Measurements from ENCODE around the gene LGALS7.

The LGALS7 gene

DNA sequence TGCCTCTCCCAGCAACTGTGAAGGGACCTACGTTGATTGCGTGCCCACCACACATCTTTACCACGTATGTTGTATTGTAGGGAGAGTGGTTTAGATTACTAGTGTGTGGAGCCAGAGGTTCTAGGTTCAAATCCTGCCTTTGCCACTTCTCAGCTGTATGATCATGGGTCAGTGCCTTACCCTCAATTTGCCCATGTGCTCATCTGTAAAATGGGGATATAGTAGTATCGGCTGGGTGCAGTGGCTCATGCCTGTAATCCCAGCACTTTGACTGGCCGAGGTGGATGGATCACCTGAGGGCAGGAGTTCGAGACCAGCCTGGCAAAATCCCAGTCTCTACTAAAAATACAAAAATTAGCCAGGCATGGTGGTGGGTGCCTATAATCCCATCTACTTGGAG lies 40.0 kb upstream of the LGALS7 start:
- TF ChIP-seq RAD21 (IDR thresholded peaks at IDR 0.05; ENCODE audit: low read depth) (no peak), CREB1 (IDR thresholded peaks at IDR 0.05; ENCODE audit: low read depth) (no peak), EP300 (IDR thresholded peaks at IDR 0.05; ENCODE audit: borderline replicate concordance) (no peak), TEAD4 (IDR thresholded peaks at IDR 0.05) (no peak), NFIC (IDR thresholded peaks at IDR 0.05) (no peak)
- TF ChIP-seq, protein P1, sequence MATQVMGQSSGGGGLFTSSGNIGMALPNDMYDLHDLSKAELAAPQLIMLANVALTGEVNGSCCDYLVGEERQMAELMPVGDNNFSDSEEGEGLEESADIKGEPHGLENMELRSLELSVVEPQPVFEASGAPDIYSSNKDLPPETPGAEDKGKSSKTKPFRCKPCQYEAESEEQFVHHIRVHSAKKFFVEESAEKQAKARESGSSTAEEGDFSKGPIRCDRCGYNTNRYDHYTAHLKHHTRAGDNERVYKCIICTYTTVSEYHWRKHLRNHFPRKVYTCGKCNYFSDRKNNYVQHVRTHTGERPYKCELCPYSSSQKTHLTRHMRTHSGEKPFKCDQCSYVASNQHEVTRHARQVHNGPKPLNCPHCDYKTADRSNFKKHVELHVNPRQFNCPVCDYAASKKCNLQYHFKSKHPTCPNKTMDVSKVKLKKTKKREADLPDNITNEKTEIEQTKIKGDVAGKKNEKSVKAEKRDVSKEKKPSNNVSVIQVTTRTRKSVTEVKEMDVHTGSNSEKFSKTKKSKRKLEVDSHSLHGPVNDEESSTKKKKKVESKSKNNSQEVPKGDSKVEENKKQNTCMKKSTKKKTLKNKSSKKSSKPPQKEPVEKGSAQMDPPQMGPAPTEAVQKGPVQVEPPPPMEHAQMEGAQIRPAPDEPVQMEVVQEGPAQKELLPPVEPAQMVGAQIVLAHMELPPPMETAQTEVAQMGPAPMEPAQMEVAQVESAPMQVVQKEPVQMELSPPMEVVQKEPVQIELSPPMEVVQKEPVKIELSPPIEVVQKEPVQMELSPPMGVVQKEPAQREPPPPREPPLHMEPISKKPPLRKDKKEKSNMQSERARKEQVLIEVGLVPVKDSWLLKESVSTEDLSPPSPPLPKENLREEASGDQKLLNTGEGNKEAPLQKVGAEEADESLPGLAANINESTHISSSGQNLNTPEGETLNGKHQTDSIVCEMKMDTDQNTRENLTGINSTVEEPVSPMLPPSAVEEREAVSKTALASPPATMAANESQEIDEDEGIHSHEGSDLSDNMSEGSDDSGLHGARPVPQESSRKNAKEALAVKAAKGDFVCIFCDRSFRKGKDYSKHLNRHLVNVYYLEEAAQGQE (IDR thresholded peaks at IDR 0.05; ENCODE audit: low read depth), result no peak

DNA sequence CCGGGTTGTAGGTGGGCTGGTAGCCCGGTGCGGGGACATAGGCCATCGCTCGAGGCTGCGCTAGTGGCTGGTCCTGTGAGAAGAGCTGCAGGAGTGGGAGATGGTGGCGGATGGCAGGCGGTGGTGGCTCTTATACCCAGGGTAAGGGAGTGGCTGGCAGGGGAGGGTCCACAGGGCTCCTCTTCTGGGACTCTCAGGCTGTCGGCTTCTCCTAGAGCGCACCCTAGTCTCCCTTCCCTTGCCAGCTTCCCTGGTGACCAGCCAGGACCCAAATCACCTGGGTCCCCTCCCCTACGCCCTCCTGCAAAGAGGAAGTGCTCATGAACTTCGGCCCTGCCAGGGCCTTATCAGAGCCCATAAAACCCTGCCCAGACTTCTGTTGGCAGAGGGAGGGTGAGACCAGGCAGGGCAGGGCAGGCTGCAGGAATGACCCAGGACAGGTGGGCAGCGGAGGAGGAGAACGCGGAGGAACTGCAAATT lies 39.6 kb upstream of the LGALS7 start, which contains the start of gene LGALS4:
Gene LGALS4, minus strand, starts transcription at position 105 of the 480 bp plus-strand sequence. Its CDS starts 59 bp downstream, at position 46.
- no peak for TF ChIP-seq YY1 (IDR thresholded peaks at IDR 0.05; ENCODE audit: low read depth)
- TF ChIP-seq, protein P1 (IDR thresholded peaks at IDR 0.05; ENCODE audit: low read depth), result no peak
- TF ChIP-seq, protein P2, sequence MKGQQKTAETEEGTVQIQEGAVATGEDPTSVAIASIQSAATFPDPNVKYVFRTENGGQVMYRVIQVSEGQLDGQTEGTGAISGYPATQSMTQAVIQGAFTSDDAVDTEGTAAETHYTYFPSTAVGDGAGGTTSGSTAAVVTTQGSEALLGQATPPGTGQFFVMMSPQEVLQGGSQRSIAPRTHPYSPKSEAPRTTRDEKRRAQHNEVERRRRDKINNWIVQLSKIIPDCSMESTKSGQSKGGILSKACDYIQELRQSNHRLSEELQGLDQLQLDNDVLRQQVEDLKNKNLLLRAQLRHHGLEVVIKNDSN (IDR thresholded peaks at IDR 0.05), result no peak
- TF ChIP-seq TCF12 (IDR thresholded peaks at IDR 0.05; ENCODE audit: low read depth), result no peak
- no peak for TF ChIP-seq TEAD4 (IDR thresholded peaks at IDR 0.05)
- no peak for TF ChIP-seq EGR1 (IDR thresholded peaks at IDR 0.05)
- no peak for TF ChIP-seq TAF1 (IDR thresholded peaks at IDR 0.05; ENCODE audit: low read depth)
- no peak for TF ChIP-seq CEBPB (IDR thresholded peaks at IDR 0.05)
- no peak for TF ChIP-seq FOXM1 (IDR thresholded peaks at IDR 0.05; ENCODE audit: borderline replicate concordance, low read depth)
- no peak for TF ChIP-seq EP300 (IDR thresholded peaks at IDR 0.05; ENCODE audit: borderline replicate concordance)
- TF ChIP-seq, protein P3, sequence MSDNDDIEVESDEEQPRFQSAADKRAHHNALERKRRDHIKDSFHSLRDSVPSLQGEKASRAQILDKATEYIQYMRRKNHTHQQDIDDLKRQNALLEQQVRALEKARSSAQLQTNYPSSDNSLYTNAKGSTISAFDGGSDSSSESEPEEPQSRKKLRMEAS (IDR thresholded peaks at IDR 0.05), result no peak
- no peak for TF ChIP-seq ZBTB7A (IDR thresholded peaks at IDR 0.05; ENCODE audit: low read depth)
- TF ChIP-seq RAD21 (IDR thresholded peaks at IDR 0.05; ENCODE audit: low read depth), result no peak
- no peak for TF ChIP-seq CREB1 (IDR thresholded peaks at IDR 0.05; ENCODE audit: low read depth)
- TF ChIP-seq NFIC (IDR thresholded peaks at IDR 0.05), result no peak

DNA sequence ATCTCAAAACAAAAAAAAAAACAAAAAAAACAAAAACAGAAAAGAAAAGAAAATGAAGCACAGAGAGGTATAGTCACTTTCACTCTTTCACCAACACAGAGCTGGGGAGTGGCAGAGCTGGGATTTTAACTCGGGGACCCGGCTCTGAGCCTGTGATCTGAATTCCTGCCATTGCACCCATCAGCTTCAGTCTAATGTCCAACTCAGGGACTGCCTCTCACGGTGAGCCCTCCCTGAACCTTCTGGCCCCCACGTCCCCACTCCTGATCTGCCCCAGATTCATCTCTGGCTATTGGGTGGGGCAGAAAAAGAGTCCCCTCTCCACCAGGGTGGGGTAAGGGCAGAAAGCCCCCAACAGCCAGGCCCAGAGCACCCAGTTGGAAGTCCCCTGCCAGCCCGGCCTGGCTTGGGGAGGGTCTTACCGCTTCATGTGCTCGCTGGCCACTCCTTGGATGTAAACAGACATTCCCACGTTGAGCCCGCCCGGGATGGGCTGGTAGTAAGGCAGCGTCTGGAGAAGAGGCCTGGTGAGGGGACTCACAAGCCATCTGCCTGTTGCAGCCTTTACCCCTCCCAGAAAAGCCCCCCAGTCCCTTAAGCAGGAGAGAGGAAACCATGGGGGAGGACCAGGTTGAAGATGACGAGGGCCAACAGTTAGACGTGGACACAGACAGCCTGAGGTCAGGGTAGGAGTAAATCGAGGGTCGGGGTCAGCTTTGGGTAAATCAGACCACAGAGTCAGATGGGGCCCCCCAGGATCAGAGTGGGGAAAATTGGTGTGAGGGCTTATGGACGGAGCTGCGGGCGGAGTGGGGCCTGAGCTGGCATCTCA lies 38.9 kb upstream of the LGALS7 start:
- TF ChIP-seq CEBPB (IDR thresholded peaks at IDR 0.05), result no peak
- no peak for TF ChIP-seq RAD21 (IDR thresholded peaks at IDR 0.05; ENCODE audit: low read depth)
- no peak for TF ChIP-seq YY1 (IDR thresholded peaks at IDR 0.05; ENCODE audit: low read depth)
- TF ChIP-seq EGR1 (IDR thresholded peaks at IDR 0.05), result no peak
- TF ChIP-seq ZBTB7A (IDR thresholded peaks at IDR 0.05; ENCODE audit: low read depth), result no peak
- TF ChIP-seq, protein P3 (IDR thresholded peaks at IDR 0.05), result no peak
- TF ChIP-seq NFIC (IDR thresholded peaks at IDR 0.05), result no peak
- TF ChIP-seq FOXM1 (IDR thresholded peaks at IDR 0.05; ENCODE audit: borderline replicate concordance, low read depth), result no peak
- no peak for TF ChIP-seq EP300 (IDR thresholded peaks at IDR 0.05; ENCODE audit: borderline replicate concordance)
- TF ChIP-seq, protein P2 (IDR thresholded peaks at IDR 0.05), result no peak
- TF ChIP-seq TEAD4 (IDR thresholded peaks at IDR 0.05), result no peak
- TF ChIP-seq, protein P1 (IDR thresholded peaks at IDR 0.05; ENCODE audit: low read depth), result no peak
- no peak for TF ChIP-seq TAF1 (IDR thresholded peaks at IDR 0.05; ENCODE audit: low read depth)
- no peak for TF ChIP-seq CREB1 (IDR thresholded peaks at IDR 0.05; ENCODE audit: low read depth)
- no peak for TF ChIP-seq TCF12 (IDR thresholded peaks at IDR 0.05; ENCODE audit: low read depth)
